Mesothelial cell of epicardium (in vitro differentiated cells): ENCODE data around the gene DCST2. TPM values are rescaled to one million over a fixed set of nuclear protein-coding genes. Genes with fewer than 3 reads are reported as not detected.

ENCODE experiments used
- DNase-seq, 2 experiments: peaks; one replicate each; pipeline ENCODE4 v3.0.0; 2021; ENCODE audit warnings: low spot score in 2 of 2; ENCODE audit not compliant: unreplicated experiment in 2 of 2
- H3K27ac Mint-ChIP-seq: 2 replicates; pipeline ENCODE4 v1.8.0; 2021; ENCODE audit warnings: mixed read lengths
- H3K27me3 Mint-ChIP-seq: 2 replicates; pipeline ENCODE4 v1.8.0; 2021; ENCODE audit warnings: low read depth, mixed read lengths
- H3K36me3 Mint-ChIP-seq: 2 replicates; pipeline ENCODE4 v1.8.0; 2021; ENCODE audit warnings: mixed read lengths
- H3K4me1 Mint-ChIP-seq: 2 replicates; pipeline ENCODE4 v1.8.0; 2021; ENCODE audit warnings: mixed read lengths
- H3K4me3 Mint-ChIP-seq: 2 replicates; pipeline ENCODE4 v1.8.0; 2021; ENCODE audit warnings: mild to moderate bottlenecking, moderate library complexity, mixed read lengths
- H3K9me3 Mint-ChIP-seq: 2 replicates; pipeline ENCODE4 v1.8.0; 2021; ENCODE audit warnings: mixed read lengths
- total RNA-seq: library from RNA; stranded (reverse); gene quantifications from 3 replicates; pipeline ENCODE4 v1.2.1, GENCODE V29; 2021
- TF ChIP-seq, protein P1 (sequence below): fragments of 200-600 bp; sonication (generic); IDR thresholded peaks from one replicate; pipeline ENCODE4 v1.5.0; 2021; ENCODE audit warnings: antibody characterized with exemption; ENCODE audit not compliant: unreplicated experiment

DCST2 gene
- total RNA-seq, 1 donor from 2014 or later, result 1.8 TPM

DNA sequence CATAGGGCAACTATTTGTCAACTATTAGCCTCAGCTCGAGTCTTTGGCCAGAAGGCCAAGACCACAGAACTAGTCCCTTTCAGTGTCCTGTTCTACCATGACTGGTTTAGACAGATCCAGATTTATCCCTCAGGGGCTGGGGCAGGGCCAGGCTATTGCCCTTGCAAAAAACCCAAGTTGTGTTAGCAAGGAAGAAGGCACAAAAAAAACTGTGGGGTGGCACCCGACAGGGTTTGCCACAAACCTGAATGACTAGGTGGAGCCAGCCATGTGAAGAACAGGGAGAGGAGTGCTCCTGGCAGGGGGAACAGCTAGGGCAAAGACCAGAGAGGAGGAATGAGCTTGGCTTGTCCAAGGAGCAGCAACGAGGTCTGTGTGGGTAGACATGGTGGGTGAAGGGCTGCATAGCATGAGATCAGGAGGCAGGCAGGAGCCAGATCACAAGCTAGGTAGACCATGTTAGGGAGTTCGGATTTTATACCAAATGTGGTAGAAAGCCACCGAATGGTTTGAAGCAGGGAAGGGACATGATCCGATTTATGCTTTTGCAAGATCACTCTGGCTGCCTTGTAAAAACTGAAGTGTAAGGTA lies 4.4 kb upstream of the DCST2 start:
- TF ChIP-seq, protein P1, sequence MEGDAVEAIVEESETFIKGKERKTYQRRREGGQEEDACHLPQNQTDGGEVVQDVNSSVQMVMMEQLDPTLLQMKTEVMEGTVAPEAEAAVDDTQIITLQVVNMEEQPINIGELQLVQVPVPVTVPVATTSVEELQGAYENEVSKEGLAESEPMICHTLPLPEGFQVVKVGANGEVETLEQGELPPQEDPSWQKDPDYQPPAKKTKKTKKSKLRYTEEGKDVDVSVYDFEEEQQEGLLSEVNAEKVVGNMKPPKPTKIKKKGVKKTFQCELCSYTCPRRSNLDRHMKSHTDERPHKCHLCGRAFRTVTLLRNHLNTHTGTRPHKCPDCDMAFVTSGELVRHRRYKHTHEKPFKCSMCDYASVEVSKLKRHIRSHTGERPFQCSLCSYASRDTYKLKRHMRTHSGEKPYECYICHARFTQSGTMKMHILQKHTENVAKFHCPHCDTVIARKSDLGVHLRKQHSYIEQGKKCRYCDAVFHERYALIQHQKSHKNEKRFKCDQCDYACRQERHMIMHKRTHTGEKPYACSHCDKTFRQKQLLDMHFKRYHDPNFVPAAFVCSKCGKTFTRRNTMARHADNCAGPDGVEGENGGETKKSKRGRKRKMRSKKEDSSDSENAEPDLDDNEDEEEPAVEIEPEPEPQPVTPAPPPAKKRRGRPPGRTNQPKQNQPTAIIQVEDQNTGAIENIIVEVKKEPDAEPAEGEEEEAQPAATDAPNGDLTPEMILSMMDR, result no peak
- no peaks in the 10 kb centered on the region for H3K9me3 Mint-ChIP-seq
- H3K36me3 Mint-ChIP-seq, result no peaks in the 10 kb centered on the region
- DNase-seq, result no peak
- H3K27me3 Mint-ChIP-seq, result no peaks in the 10 kb centered on the region
- H3K4me3 Mint-ChIP-seq, result no peak overlapping the region
- no peak overlapping the region for H3K27ac Mint-ChIP-seq
- no peaks in the 10 kb centered on the region for H3K4me1 Mint-ChIP-seq

DNA sequence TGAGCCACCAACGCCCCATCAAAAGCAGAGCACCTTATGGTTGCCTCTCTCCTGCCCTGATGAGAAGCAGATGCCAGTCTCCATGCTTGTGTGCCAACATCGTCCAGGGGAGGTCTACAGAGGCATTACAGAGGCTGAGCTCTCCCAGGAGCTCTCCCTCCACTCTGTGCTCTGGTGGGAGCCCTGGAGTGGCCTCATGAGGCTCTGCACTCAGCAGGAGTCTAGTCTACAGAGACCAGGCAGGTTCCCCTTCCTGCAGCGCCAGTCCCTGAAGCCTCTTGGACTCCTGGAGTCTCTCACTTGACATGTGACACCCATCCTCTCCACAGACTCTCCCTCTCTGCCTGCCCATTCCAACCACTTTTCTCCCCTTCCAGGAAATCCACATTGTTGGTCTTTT lies 3.5 kb upstream of the DCST2 start:
- TF ChIP-seq, protein P1, result no peak
- no peak for DNase-seq
- Mint-ChIP-seq H3K27me3 (no peaks in the 10 kb centered on the region), H3K4me1 (no peaks in the 10 kb centered on the region), H3K4me3 (no peak overlapping the region), H3K36me3 (no peaks in the 10 kb centered on the region), H3K9me3 (no peaks in the 10 kb centered on the region), H3K27ac (no peak overlapping the region)

DNA sequence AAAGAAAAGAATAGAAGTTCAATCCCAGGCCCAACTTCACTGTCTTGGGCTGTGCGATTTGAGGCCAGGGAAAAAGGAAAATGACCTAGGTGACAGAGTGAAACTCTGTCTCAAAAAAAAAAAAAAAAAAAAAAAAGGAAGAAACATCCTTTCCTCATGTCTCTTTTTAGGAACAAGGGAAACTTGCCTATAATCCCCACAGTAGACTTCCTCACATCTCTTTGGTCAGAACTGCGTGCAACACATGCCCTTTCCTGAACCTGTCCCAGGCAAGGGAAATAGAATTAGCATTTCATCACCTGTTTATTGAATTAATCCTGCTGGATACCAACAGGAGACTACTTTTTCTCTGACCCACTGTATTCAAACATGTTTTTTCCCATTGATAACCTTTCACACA lies 2.4 kb upstream of the DCST2 start:
- Mint-ChIP-seq H3K36me3 (no peaks in the 10 kb centered on the region), H3K27ac (no peak overlapping the region), H3K9me3 (no peaks in the 10 kb centered on the region), H3K27me3 (no peaks in the 10 kb centered on the region), H3K4me3 (no peak overlapping the region), H3K4me1 (no peaks in the 10 kb centered on the region)
- TF ChIP-seq, protein P1, result no peak
- DNase-seq, result no peak

DNA sequence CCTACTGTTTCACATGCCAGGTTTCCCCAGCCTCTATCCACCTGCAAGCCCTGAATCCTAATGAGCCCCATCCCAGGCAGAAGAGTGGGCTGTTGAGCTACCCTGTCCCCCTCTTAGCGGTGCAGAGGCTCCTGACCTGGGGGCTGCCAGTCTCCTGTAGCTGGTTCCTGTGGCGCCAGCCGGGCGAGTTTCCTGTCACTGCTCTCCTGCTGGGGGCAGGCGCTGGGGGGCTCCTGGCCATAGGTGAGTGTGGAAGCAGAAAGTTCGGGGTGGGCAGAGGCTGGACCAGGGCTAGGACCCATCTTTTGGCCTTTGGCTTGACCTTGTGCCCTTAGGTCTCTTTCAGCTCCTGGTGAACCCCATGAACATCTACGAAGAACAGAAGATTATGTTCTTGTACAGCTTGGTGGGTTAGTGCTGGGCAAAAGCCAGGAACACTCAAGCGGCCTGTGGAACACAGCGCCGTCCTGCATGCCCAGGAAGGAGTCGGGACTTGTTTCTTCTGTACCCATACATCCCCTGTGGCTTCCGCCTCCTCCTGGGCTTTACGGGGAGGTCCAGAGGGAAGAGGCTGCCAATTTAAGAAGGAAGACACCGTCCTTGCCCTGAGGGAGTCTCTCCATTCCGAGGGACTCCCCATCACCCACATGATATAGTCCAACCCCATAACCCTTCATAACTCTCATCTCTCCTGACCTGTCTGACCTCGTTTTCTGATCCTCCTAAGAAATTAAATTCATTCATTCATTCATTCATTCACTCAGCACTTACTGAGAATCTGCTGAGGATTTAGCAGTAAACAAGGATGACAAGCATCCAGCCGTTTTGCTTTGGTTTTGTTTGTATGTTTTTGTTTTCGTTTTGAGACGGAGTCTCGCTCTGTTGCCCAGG lies 982 bp upstream of the DCST2 start:
- no peaks in the 10 kb centered on the region for H3K36me3 Mint-ChIP-seq
- no peak overlapping the region for H3K27ac Mint-ChIP-seq

DNA sequence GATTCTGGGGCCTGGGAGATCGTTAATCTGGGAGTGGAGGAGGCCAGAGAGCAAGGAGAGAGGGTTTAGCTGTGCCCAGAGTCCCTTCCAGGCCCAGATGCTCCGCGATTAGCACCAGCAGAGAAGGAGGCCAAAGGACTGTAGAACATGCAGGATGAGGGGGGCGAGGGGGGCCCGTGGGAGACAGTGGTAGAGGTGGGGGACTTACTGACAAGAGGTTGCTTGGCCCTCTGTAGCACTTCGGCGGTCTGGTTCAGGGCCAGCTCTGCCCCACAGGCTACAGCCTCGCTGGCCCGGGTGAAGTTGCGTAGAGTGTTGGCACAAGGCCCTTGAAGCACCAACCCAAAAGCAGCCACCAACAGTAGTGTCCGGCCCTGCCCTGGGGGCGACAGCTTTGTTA lies 695 bp downstream of the DCST2 start:
- Mint-ChIP-seq H3K27ac (no peak overlapping the region), H3K36me3 (no peaks in the 10 kb centered on the region), H3K9me3 (no peaks in the 10 kb centered on the region), H3K27me3 (no peaks in the 10 kb centered on the region), H3K4me3 (no peak overlapping the region), H3K4me1 (no peaks in the 10 kb centered on the region)
- TF ChIP-seq, protein P1, result no peak
- no peak for DNase-seq

More for the DNA sequence above, 982 bp upstream of the DCST2 start:
- no peaks in the 10 kb centered on the region for H3K9me3 Mint-ChIP-seq
- no peak overlapping the region for H3K4me3 Mint-ChIP-seq
- H3K4me1 Mint-ChIP-seq, result no peaks in the 10 kb centered on the region
- H3K27me3 Mint-ChIP-seq, result no peaks in the 10 kb centered on the region
- DNase-seq, result no peak
- TF ChIP-seq, protein P1, result no peak
